Measurements from ENCODE around the gene MFRP. TPM values are rescaled to one million over a fixed set of nuclear protein-coding genes. Genes with fewer than 3 reads are reported as not detected.

Gene MFRP
- total RNA-seq, 1 donor from 2014 or later: not detected

GRCh38 chr11:119306373-119306890, 40.1 kb downstream of the MFRP start:
- H3K27ac Mint-ChIP-seq (ENCODE audit: unreplicated experiment): peak overlapping the region; percentile 88
- TF ChIP-seq CTCF (IDR thresholded peaks at IDR 0.05): no peak
- no peak for DNase-seq (ENCODE audit: low spot score)
- no peaks in the 10 kb centered on the region for H3K9me3 Mint-ChIP-seq (ENCODE audit: low read depth)
- H3K4me1 Mint-ChIP-seq (ENCODE audit: low read depth): peaks cover 25% of the 10 kb centered on the region
- no peaks in the 10 kb centered on the region for H3K27me3 Mint-ChIP-seq (ENCODE audit: low read depth)
- H3K36me3 Mint-ChIP-seq (ENCODE audit: low read depth): peaks cover 31% of the 10 kb centered on the region
- H3K4me3 Mint-ChIP-seq (ENCODE audit: unreplicated experiment): no peak overlapping the region

DNA sequence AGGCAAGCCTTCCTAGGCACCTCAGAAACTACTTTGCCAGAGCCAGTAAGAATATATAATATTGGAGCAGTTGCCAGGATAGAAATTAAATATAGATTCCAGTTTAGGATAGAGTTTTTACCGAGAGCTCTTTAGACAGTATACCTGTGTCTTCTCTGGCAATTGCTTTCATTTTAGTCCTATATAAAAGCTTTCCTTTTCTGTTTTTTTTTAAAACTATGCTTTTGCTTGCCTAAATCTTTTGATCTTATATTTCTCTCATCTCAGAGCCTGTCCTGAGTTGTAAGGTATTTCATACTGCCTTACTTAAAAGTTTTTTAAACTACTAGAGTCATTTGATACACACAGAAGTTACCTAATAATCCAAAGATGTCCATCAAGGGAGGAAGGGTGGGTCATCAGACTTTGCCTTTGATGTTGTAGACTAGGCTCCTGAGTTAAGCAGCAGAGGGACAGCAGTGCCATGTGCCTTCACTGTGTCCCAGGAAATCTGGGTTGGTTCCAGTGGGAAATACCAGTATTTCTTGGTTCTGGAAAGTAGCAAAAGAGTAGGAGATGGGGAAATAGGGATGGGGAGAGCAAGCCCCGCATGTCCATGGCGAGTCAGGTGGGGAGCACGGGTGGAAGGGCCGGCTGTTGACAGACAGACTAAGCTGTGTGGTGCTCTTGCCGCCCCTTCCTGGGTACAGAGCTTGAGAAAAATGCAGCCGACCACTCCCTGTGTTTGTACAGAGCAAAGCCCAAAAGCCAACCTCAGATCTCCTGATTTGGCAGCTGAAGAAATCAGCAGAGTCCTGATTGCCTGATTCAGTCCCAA, 40.7 kb downstream of the MFRP start:
- no peak overlapping the region for H3K4me3 Mint-ChIP-seq (ENCODE audit: unreplicated experiment)
- H3K4me1 Mint-ChIP-seq (ENCODE audit: low read depth): peaks cover 25% of the 10 kb centered on the region
- peaks cover 33% of the 10 kb centered on the region for H3K36me3 Mint-ChIP-seq (ENCODE audit: low read depth)
- no peak for DNase-seq (ENCODE audit: low spot score)
- no peak for TF ChIP-seq CTCF (IDR thresholded peaks at IDR 0.05)
- peak overlapping the region; percentile 88 for H3K27ac Mint-ChIP-seq (ENCODE audit: unreplicated experiment)
- H3K9me3 Mint-ChIP-seq (ENCODE audit: low read depth): no peaks in the 10 kb centered on the region
- H3K27me3 Mint-ChIP-seq (ENCODE audit: low read depth): no peaks in the 10 kb centered on the region

DNA sequence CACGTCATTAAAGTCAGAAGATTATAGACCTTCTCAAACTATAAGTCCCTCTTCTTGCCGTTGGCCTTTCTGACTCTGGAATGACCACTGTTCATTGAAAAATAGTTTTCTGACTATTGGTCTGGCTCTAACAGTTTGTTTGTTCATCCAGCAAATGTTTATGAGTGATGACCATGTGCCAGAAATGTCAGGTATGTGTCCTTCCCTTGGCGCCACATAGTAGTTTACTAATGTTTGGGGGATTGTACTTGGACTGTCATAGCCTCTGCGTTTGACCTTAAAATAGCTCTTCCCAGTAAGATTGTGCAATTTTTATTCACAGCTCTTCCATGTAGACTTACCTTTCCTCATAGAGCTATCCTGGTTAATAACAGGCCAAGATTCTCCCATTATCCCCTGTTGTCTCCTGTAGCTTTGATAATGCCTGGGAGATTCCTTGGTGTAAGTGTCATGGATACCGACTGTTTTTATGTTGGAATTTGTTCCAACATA, 43.2 kb downstream of the MFRP start:
- peaks cover 30% of the 10 kb centered on the region for H3K4me1 Mint-ChIP-seq (ENCODE audit: low read depth)

DNA sequence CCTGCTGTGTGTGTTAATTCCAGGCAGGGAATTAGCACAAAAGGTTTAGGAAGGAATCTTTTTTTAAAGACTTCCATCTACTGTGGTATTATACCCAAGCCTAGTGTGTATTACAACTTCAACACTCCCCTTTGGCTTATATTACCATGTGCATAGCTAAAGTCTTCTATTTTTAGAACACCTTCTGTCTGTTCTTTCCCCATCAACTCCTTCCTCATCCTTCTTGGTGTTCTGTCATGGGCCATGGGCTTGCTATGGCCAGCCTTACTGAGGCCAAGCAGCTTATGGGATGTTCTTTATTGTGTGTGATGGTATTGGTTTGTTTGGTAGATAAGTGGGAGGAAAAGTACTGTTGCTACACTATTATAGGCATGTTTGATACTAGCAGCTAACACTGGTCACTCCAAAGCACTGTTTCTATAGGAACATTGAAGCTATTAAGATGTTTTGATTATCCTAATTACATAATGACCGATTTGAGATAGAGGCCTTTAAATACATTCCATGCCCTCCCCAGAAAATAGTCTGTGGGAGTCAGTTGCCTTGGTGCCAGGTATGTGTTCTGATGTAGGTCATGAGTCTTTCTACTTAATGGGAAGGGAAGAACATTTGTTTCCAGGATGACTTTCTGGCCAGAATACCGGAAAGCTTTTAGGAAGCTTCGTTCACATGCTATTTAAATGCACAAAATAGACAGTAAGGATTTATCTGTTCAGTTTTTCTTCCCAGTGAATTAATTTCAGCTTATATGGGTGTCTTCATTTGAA, 46.1 kb downstream of the MFRP start:
- Mint-ChIP-seq H3K27me3 (ENCODE audit: low read depth) (no peaks in the 10 kb centered on the region), H3K9me3 (ENCODE audit: low read depth) (no peaks in the 10 kb centered on the region), H3K4me3 (ENCODE audit: unreplicated experiment) (no peak overlapping the region), H3K27ac (ENCODE audit: unreplicated experiment) (no peak overlapping the region), H3K4me1 (ENCODE audit: low read depth) (peaks cover 20% of the 10 kb centered on the region), H3K36me3 (ENCODE audit: low read depth) (peaks cover 39% of the 10 kb centered on the region)
- no peak for TF ChIP-seq CTCF (IDR thresholded peaks at IDR 0.05)
- DNase-seq (ENCODE audit: low spot score): no peak

More for the DNA sequence above, 43.2 kb downstream of the MFRP start:
- TF ChIP-seq CTCF (IDR thresholded peaks at IDR 0.05): no peak
- Mint-ChIP-seq H3K27ac (ENCODE audit: unreplicated experiment) (no peak overlapping the region), H3K9me3 (ENCODE audit: low read depth) (no peaks in the 10 kb centered on the region), H3K36me3 (ENCODE audit: low read depth) (peaks cover 32% of the 10 kb centered on the region), H3K27me3 (ENCODE audit: low read depth) (no peaks in the 10 kb centered on the region), H3K4me3 (ENCODE audit: unreplicated experiment) (no peak overlapping the region)
- DNase-seq (ENCODE audit: low spot score): no peak

DNA sequence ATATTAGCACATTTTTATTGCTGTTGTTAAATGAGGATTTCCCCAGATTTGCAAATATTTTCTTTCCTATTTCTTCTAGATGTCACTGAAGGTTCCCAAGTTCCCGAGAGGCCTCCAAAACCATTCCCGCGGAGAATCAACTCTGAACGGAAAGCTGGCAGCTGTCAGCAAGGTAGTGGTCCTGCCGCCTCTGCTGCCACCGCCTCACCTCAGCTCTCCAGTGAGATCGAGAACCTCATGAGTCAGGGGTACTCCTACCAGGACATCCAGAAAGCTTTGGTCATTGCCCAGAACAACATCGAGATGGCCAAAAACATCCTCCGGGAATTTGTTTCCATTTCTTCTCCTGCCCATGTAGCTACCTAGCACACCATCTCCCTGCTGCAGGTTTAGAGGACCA, 47.1 kb downstream of the MFRP start:
- Mint-ChIP-seq H3K27me3 (ENCODE audit: low read depth) (no peaks in the 10 kb centered on the region), H3K4me1 (ENCODE audit: low read depth) (peaks cover 20% of the 10 kb centered on the region), H3K4me3 (ENCODE audit: unreplicated experiment) (no peak overlapping the region), H3K27ac (ENCODE audit: unreplicated experiment) (no peak overlapping the region), H3K36me3 (ENCODE audit: low read depth) (peaks cover 37% of the 10 kb centered on the region), H3K9me3 (ENCODE audit: low read depth) (no peaks in the 10 kb centered on the region)
- TF ChIP-seq CTCF (IDR thresholded peaks at IDR 0.05): no peak
- no peak for DNase-seq (ENCODE audit: low spot score)
